Natural killer cell (primary cell): Measurements from ENCODE around the gene NES. TPM values are rescaled to one million over a fixed set of nuclear protein-coding genes. Genes with fewer than 3 reads are reported as not detected.

Experiments
- ATAC-seq, 3 donors: fragments of 150-1000 bp in 2 of 3; fragments of 200-7000 bp in 1 of 3; cut with Tn5 transposase; 1 replicate in 1 of 3; 2 replicates in 2 of 3; pipeline ENCODE4 v1.10.0; 2021; ENCODE audit warnings: mild to moderate bottlenecking in 2 of 3, moderate library complexity in 2 of 3
- DNase-seq, 2 donors: peaks; one replicate each; pipeline versions ENCODE4 v3.0.0 to v3.0.0-alpha.2; 2013 to 2021; ENCODE audit warnings: mixed read lengths in 1 of 2
- H3K27ac ChIP-seq: one replicate; pipeline ENCODE4 v1.5.1; 2013; ENCODE audit warnings: mild to moderate bottlenecking, low read length
- H3K27me3 ChIP-seq: one replicate; pipeline ENCODE4 v1.6.1; 2013; ENCODE audit warnings: low read length; ENCODE audit not compliant: control insufficient read depth, insufficient read depth
- H3K36me3 ChIP-seq: one replicate; pipeline ENCODE4 v1.6.1; 2013; ENCODE audit warnings: low read length; ENCODE audit not compliant: control insufficient read depth, insufficient read depth
- H3K4me1 ChIP-seq: one replicate; pipeline ENCODE4 v1.6.1; 2013; ENCODE audit warnings: low read length; ENCODE audit not compliant: control insufficient read depth, insufficient read depth
- H3K4me3 ChIP-seq: one replicate; pipeline ENCODE4 v1.5.1; 2013; ENCODE audit warnings: low read length
- H3K9me3 ChIP-seq: one replicate; pipeline ENCODE4 v1.6.1; 2013; ENCODE audit warnings: low read length; ENCODE audit not compliant: control insufficient read depth, insufficient read depth
- H3K27ac Mint-ChIP-seq, 2 donors: one replicate each; pipeline ENCODE4 v1.8.0; 2022; ENCODE audit warnings: mild to moderate bottlenecking in 2 of 2, mixed read lengths in 2 of 2, moderate library complexity in 1 of 2
- H3K27me3 Mint-ChIP-seq, 2 donors: one replicate each; pipeline ENCODE4 v1.8.0; 2022; ENCODE audit warnings: low read depth in 2 of 2, mixed read lengths in 2 of 2
- H3K36me3 Mint-ChIP-seq: one replicate; pipeline ENCODE4 v1.8.0; 2022; ENCODE audit warnings: mixed read lengths
- H3K4me1 Mint-ChIP-seq, 2 donors: one replicate each; pipeline ENCODE4 v1.8.0; 2022; ENCODE audit warnings: mixed read lengths in 2 of 2
- H3K4me3 Mint-ChIP-seq: one replicate; pipeline ENCODE4 v1.8.0; 2022; ENCODE audit warnings: mild to moderate bottlenecking, moderate library complexity, mixed read lengths
- H3K9me3 Mint-ChIP-seq, 2 donors: one replicate each; pipeline ENCODE4 v1.8.0; 2022; ENCODE audit warnings: mixed read lengths in 2 of 2
- CTCF ChIP-seq: fragments of 200-600 bp; IDR thresholded peaks from one replicate; pipeline ENCODE4 v1.8.0; 2022; ENCODE audit warnings: antibody characterized with exemption
- WGBS: methylation state at CpG from one replicate; pipeline ENCODE4 v1.1.7; 2013; ENCODE audit warnings: missing lambda C conversion rate; ENCODE audit not compliant: insufficient coverage; 5-methylcytosine and 5-hydroxymethylcytosine counted together
- intact Hi-C: fragments of 100-400 bp; cut with micrococcal nuclease; formaldehyde crosslinking; loops from one replicate; pipeline ENCODE4 v1.14.2; 2022
- total RNA-seq, 4 donors: library from RNA; stranded (reverse); fragments of 120-200 nt in 1 of 4; gene quantifications; one replicate each; pipeline versions ENCODE4 v1.2.3 to v1.2.4, GENCODE V29; 2013 to 2022

The NES gene
- total RNA-seq, 3 donors from 2014 or later (not counting 1 experiment from before 2014, with no cell fraction given), result not detected

- Histone ChIP-seq H3K4me1 (peaks cover 22% of the 10 kb centered on the region), H3K27ac (no peak overlapping the region), H3K27me3 (no peaks in the 10 kb centered on the region), H3K36me3 (no peaks in the 10 kb centered on the region), H3K4me3 (no peak overlapping the region), H3K9me3 (no peaks in the 10 kb centered on the region)
- intact Hi-C loops, result no loop called here
- no peak for DNase-seq
- Mint-ChIP-seq H3K36me3 (no peaks in the 10 kb centered on the region), H3K27ac (no peak overlapping the region), H3K27me3 (peaks cover 11 to 15% of the 10 kb centered on the region in 2 donors), H3K4me1 (peaks cover 0 to 5% of the 10 kb centered on the region in 2 donors), H3K9me3 (no peaks in the 10 kb centered on the region), H3K4me3 (no peak overlapping the region)
- TF ChIP-seq CTCF, result no peak
- 97% methylated on average over 9 of the region's 9 CpGs for WGBS
- ATAC-seq, result no peak
Observed at GRCh38 chr1:156666862-156667609, 10.2 kb downstream of the NES start.

- Mint-ChIP-seq H3K4me3 (no peak overlapping the region), H3K27ac (no peak overlapping the region), H3K36me3 (no peaks in the 10 kb centered on the region), H3K4me1 (peaks cover 11 to 17% of the 10 kb centered on the region in 2 donors), H3K9me3 (no peaks in the 10 kb centered on the region), H3K27me3 (peaks cover 0 to 3% of the 10 kb centered on the region in 2 donors)
- no peaks in the 10 kb centered on the region for H3K36me3 ChIP-seq
- no peaks in the 10 kb centered on the region for H3K9me3 ChIP-seq
- ATAC-seq (no peak), DNase-seq (no peak)
- H3K27me3 ChIP-seq, result no peaks in the 10 kb centered on the region
- intact Hi-C loops, result no loop called here
- 83% methylated on average over 3 of the region's 3 CpGs for WGBS
- peaks cover 37% of the 10 kb centered on the region for H3K4me1 ChIP-seq
- no peak overlapping the region for H3K27ac ChIP-seq
- no peak overlapping the region for H3K4me3 ChIP-seq
- TF ChIP-seq CTCF, result no peak
Observed at GRCh38 chr1:156665539-156665938, 11.7 kb downstream of the NES start.

- no peak overlapping the region for H3K27ac Mint-ChIP-seq
- Histone ChIP-seq H3K27ac (no peak overlapping the region), H3K4me1 (peaks cover 44% of the 10 kb centered on the region), H3K4me3 (no peak overlapping the region), H3K9me3 (no peaks in the 10 kb centered on the region), H3K27me3 (no peaks in the 10 kb centered on the region), H3K36me3 (no peaks in the 10 kb centered on the region)
- no peak for TF ChIP-seq CTCF
- intact Hi-C loops, result no loop called here
- 37% methylated on average over 13 of the region's 16 CpGs for WGBS
- H3K4me3 Mint-ChIP-seq, result no peak overlapping the region
- ATAC-seq (no peak), DNase-seq (no peak)
- H3K4me1 Mint-ChIP-seq, result peaks cover 17 to 23% of the 10 kb centered on the region in 2 donors
- H3K36me3 Mint-ChIP-seq, result no peaks in the 10 kb centered on the region
- H3K27me3 Mint-ChIP-seq, result peaks cover 0 to 3% of the 10 kb centered on the region in 2 donors
- H3K9me3 Mint-ChIP-seq, result no peaks in the 10 kb centered on the region
Observed at GRCh38 chr1:156664767-156665411, 12.3 kb downstream of the NES start.
